Upper lobe of left lung (tissue), 6 donors: ENCODE measurements around the gene CLEC19A. TPM values are rescaled to one million over a fixed set of nuclear protein-coding genes. Genes with fewer than 3 reads are reported as not detected.
A peak's percentile ranks its signal among the peaks of the same experiment; 100 is the strongest.

Source experiments
- ATAC-seq, 2 donors: fragments of 200-7000 bp; cut with Tn5 transposase; one replicate each; pipeline ENCODE4 v1.9.1; 2022; ENCODE audit warnings: mild to moderate bottlenecking in 2 of 2, moderate library complexity in 2 of 2; ENCODE audit not compliant: low FRiP score in 2 of 2
- DNase-seq, 2 donors: peaks; one replicate each; pipeline ENCODE4 v3.0.0-alpha.2; 2019 to 2020
- H3K27ac ChIP-seq, 4 donors: fragments of 200-600 bp; sonication (generic); one replicate each; pipeline ENCODE4 v1.5.1; 2016 to 2019
- H3K27me3 ChIP-seq, 4 donors: fragments of 200-600 bp; sonication (generic); one replicate each; pipeline ENCODE4 v1.5.1; 2017 to 2019
- H3K36me3 ChIP-seq, 4 donors: fragments of 200-600 bp; sonication (generic); one replicate each; pipeline ENCODE4 v1.5.1; 2016 to 2019
- H3K4me1 ChIP-seq, 4 donors: fragments of 200-600 bp; sonication (generic); one replicate each; pipeline ENCODE4 v1.5.1; 2018 to 2019
- H3K4me3 ChIP-seq, 4 donors: fragments of 200-600 bp; sonication (generic); one replicate each; pipeline ENCODE4 v1.5.1; 2017 to 2019; ENCODE audit warnings: mild to moderate bottlenecking in 2 of 4, moderate library complexity in 1 of 4
- H3K9me3 ChIP-seq, 4 donors: fragments of 200-600 bp; sonication (generic); one replicate each; pipeline ENCODE4 v1.5.1; 2018 to 2019
- CTCF ChIP-seq, 6 experiments: fragments of 450-650 bp in 4 of 6; fragments of 200-600 bp in 2 of 6; sonication (generic) in 2 of 6; IDR thresholded peaks; one replicate each; pipeline ENCODE4 v1.5.1; 2016 to 2019; ENCODE audit warnings: antibody characterized with exemption in 6 of 6
- EP300 ChIP-seq, 4 donors: sonication (generic); formaldehyde crosslinking; IDR thresholded peaks; one replicate each; pipeline ENCODE4 v1.5.1; 2017; ENCODE audit warnings: antibody characterized with exemption in 4 of 4, control low read depth in 2 of 4
- POLR2A ChIP-seq, 4 donors: fragments of 450-650 bp; IDR thresholded peaks; one replicate each; pipeline ENCODE4 v1.5.1; 2016 to 2017; ENCODE audit warnings: antibody characterized with exemption in 4 of 4, mild to moderate bottlenecking in 2 of 4
- POLR2AphosphoS5 ChIP-seq, 2 donors: sonication (generic); formaldehyde crosslinking; IDR thresholded peaks; one replicate each; pipeline ENCODE4 v1.5.1; 2017; ENCODE audit warnings: antibody characterized with exemption in 2 of 2
- WGBS, 2 donors: methylation state at CpG; one replicate each; pipeline ENCODE4 v1.1.5; 2017 to 2018; 5-methylcytosine and 5-hydroxymethylcytosine counted together
- total RNA-seq, 6 donors: library from RNA; depleted of rRNA in 4 of 6; stranded (reverse); fragments of >200 nt in 4 of 6; gene quantifications; one replicate each; pipeline versions ENCODE4 v1.1.0 to v1.2.1, GENCODE V29; 2016 to 2021
- donor health status: DM: no; HTN: no; CAD: no; lungs with moderate emphysema.
- donor health status: DM: no; HTN: yes; CAD: no; lungs with severe emphysema.

CLEC19A gene
- total RNA-seq, 6 donors from 2014 or later: not detected

- WGBS, 2 donors: 86 to 94% methylated on average over 1 of the region's 1 CpG
- Histone ChIP-seq H3K27ac (peak overlapping the region in 1 of 4 donors; percentile 57), H3K4me3 (no peak overlapping the region), H3K4me1 (no peaks in the 10 kb centered on the region), H3K9me3 (no peaks in the 10 kb centered on the region), H3K36me3 (no peaks in the 10 kb centered on the region), H3K27me3 (no peaks in the 10 kb centered on the region)
- ATAC-seq (no peak), DNase-seq (no peak)
- TF ChIP-seq POLR2AphosphoS5 (IDR thresholded peaks at IDR 0.05) (no peak), POLR2A (IDR thresholded peaks at IDR 0.05) (no peak), CTCF (IDR thresholded peaks at IDR 0.05) (no peak), EP300 (IDR thresholded peaks at IDR 0.05) (no peak)
Observed at GRCh38 chr16:19329932-19330331, 44.4 kb downstream of the CLEC19A start.

- no peaks in the 10 kb centered on the region for H3K9me3 ChIP-seq
- ATAC-seq (peak; percentile 31 to 67), DNase-seq (no peak)
- peak overlapping the region; percentile 28 to 57 (median 46) for H3K27ac ChIP-seq
- H3K4me1 ChIP-seq: no peaks in the 10 kb centered on the region
- H3K27me3 ChIP-seq: no peaks in the 10 kb centered on the region
- TF ChIP-seq EP300 (IDR thresholded peaks at IDR 0.05) (no peak), CTCF (IDR thresholded peaks at IDR 0.05) (peak in 1 of 6 experiments; percentile 10)
- 25 to 64% methylated on average over 5 to 6 of the region's 6 CpGs for WGBS, 2 donors
- no peak overlapping the region for H3K4me3 ChIP-seq
- no peaks in the 10 kb centered on the region for H3K36me3 ChIP-seq
Observed at GRCh38 chr16:19330841-19331397, 45.4 kb downstream of the CLEC19A start.

GRCh38 chr16:19331794-19332193 lies 46.3 kb downstream of the CLEC19A start:
- no peak for DNase-seq
- Histone ChIP-seq H3K4me3 (no peak overlapping the region), H3K27ac (no peak overlapping the region), H3K4me1 (no peaks in the 10 kb centered on the region), H3K9me3 (no peaks in the 10 kb centered on the region), H3K36me3 (no peaks in the 10 kb centered on the region), H3K27me3 (no peaks in the 10 kb centered on the region)
- TF ChIP-seq POLR2A (IDR thresholded peaks at IDR 0.05) (no peak), POLR2AphosphoS5 (IDR thresholded peaks at IDR 0.05) (no peak), EP300 (IDR thresholded peaks at IDR 0.05) (no peak), CTCF (IDR thresholded peaks at IDR 0.05) (no peak)
- ATAC-seq: no peak
- 77 to 81% methylated on average over 4 of the region's 4 CpGs for WGBS, 2 donors

GRCh38 chr16:19338335-19338734 lies 52.8 kb downstream of the CLEC19A start:
- no peaks in the 10 kb centered on the region for H3K36me3 ChIP-seq

More at GRCh38 chr16:19338335-19338734, 52.8 kb downstream of the CLEC19A start:
- DNase-seq: no peak
- 59 to 64% methylated on average over 3 of the region's 3 CpGs for WGBS, 2 donors
- TF ChIP-seq POLR2A (IDR thresholded peaks at IDR 0.05) (no peak), POLR2AphosphoS5 (IDR thresholded peaks at IDR 0.05) (no peak), CTCF (IDR thresholded peaks at IDR 0.05) (no peak), EP300 (IDR thresholded peaks at IDR 0.05) (no peak)
- ATAC-seq: no peak
- Histone ChIP-seq H3K27me3 (no peaks in the 10 kb centered on the region), H3K4me1 (no peaks in the 10 kb centered on the region), H3K27ac (no peak overlapping the region), H3K4me3 (no peak overlapping the region), H3K9me3 (no peaks in the 10 kb centered on the region)
